GM06990 (cell line): Measurements from ENCODE around the gene TLL1.

Experiments used
- DNase-seq: peaks from one replicate; pipeline ENCODE4 v3.0.0-alpha.2; 2011; ENCODE audit not compliant: insufficient read length; ENCODE audit errors: extremely low read depth
- H3K27me3 ChIP-seq: replicated peaks from 2 replicates; pipeline ENCODE4 v1.6.0; 2011; ENCODE audit warnings: low read length; ENCODE audit not compliant: control insufficient read depth, insufficient read depth
- H3K36me3 ChIP-seq: 2 replicates; pipeline ENCODE4 v1.5.1; 2011; ENCODE audit warnings: low read length; ENCODE audit not compliant: control insufficient read depth, insufficient read depth
- H3K4me3 ChIP-seq: replicated peaks from 2 replicates; pipeline ENCODE4 v1.5.1; 2011; ENCODE audit warnings: low read depth, mild to moderate bottlenecking, control low read depth, low read length
- CTCF ChIP-seq: IDR thresholded peaks from 2 replicates; pipeline ENCODE4 v1.5.1; 2011; ENCODE audit warnings: low read length, control low read depth, mild to moderate bottlenecking, inconsistent platforms; ENCODE audit not compliant: insufficient read depth, poor library complexity, severe bottlenecking

The TLL1 gene

GRCh38 chr4:165964591-165964990 is 91.6 kb downstream of the TLL1 start:
- no peak for TF ChIP-seq CTCF
- H3K36me3 ChIP-seq, result no peaks in the 10 kb centered on the region
- H3K27me3 ChIP-seq, result no peaks in the 10 kb centered on the region
- no peak overlapping the region for H3K4me3 ChIP-seq
- DNase-seq, result no peak

GRCh38 chr4:165965503-165965902 is 92.5 kb downstream of the TLL1 start:
- no peak for TF ChIP-seq CTCF
- no peaks in the 10 kb centered on the region for H3K36me3 ChIP-seq
- H3K27me3 ChIP-seq, result no peaks in the 10 kb centered on the region
- no peak overlapping the region for H3K4me3 ChIP-seq
- DNase-seq, result no peak

- Histone ChIP-seq H3K36me3 (no peaks in the 10 kb centered on the region), H3K4me3 (no peak overlapping the region), H3K27me3 (no peaks in the 10 kb centered on the region)
- no peak for DNase-seq
- TF ChIP-seq CTCF, result no peak
Measured at GRCh38 chr4:165966833-165967232, 93.8 kb downstream of the TLL1 start.

DNA sequence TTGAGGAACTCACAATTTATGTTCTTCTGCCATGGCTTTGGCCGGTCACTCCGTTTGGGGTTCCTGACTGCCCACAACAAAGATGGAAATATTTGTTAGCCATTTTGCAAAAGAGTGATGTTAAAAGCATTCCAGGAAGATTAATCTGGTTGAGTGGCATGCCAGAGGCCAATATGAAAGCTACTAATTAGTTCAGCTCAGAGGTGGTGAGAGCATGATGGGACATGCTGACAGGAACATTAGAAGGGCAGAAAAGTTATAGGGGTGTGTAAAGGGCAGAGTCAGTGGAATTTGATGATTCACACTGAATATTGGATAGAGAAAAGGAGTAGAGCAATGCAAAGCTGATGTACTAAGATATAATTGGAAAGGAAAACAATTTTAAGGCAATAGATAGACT is 94.4 kb downstream of the TLL1 start:
- no peak for TF ChIP-seq CTCF
- H3K4me3 ChIP-seq, result no peak overlapping the region
- no peak for DNase-seq
- no peaks in the 10 kb centered on the region for H3K27me3 ChIP-seq
- H3K36me3 ChIP-seq, result no peaks in the 10 kb centered on the region

- no peak for DNase-seq
- no peaks in the 10 kb centered on the region for H3K36me3 ChIP-seq
- H3K4me3 ChIP-seq, result no peak overlapping the region
- no peak for TF ChIP-seq CTCF
- no peaks in the 10 kb centered on the region for H3K27me3 ChIP-seq
Measured at GRCh38 chr4:165970703-165971420, 97.8 kb downstream of the TLL1 start.

DNA sequence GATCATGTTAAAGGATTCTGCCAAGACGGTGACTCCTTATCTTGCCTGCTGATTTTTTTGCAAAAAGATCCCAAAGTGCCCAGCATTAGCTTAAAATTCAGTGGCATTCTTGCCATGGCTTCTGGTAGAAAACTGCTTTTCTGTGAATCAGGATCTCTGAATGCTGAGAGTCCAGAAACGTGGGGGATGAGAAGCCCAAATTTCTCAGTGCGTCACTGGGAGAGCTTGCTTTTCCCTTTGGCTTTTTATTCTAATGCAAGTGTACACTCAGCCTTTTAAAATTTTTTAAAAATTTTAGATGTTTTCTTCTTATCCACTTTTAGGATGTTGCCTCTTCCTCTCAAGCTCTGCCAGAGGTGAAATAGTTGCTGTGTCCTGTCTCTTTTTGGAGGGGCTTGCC is 98.4 kb downstream of the TLL1 start:
- no peaks in the 10 kb centered on the region for H3K27me3 ChIP-seq
- no peaks in the 10 kb centered on the region for H3K36me3 ChIP-seq
- H3K4me3 ChIP-seq, result no peak overlapping the region
- no peak for DNase-seq
- no peak for TF ChIP-seq CTCF
